ENCODE measurements around the gene OSBP2.

Gene OSBP2

DNA sequence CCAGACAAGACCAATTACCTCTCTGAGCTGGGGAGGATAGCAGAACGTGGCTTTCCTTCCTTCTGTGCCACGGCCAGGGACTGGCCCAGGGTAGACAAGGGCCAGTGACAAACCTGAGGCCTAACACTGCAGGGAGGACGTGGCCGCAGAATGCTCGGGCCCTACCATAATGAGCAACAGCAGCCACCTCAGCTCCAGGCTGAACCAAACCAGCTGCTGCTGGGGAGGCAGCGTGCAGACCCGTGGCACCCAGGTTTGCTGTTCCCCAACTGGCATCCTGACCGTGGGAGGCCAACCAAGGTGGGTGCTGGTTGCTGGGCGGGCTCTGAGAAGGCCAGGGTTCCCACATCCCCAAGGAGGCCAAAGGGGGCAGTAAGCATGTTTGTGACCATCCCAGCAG, 190.9 kb downstream of the OSBP2 start:
- no peak for DNase-seq

DNA sequence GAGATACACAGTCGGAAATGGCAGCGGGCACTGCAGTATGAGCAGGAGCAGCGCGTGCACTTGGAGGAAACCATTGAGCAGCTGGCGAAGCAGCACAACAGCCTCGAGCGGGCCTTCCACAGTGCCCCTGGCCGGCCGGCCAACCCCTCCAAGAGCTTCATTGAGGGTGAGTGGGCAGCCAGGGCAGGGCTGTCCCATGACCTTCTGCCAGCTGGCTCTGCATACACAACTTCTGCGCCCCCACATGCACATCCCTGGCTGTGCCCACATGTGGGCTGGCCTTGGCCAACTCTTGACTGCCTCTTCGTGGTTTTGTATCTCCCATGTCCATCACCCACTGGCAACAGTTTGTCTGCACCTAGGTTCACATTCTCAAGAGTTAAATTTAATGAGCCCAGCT, 192.8 kb downstream of the OSBP2 start:
- DNase-seq: no peak

DNA sequence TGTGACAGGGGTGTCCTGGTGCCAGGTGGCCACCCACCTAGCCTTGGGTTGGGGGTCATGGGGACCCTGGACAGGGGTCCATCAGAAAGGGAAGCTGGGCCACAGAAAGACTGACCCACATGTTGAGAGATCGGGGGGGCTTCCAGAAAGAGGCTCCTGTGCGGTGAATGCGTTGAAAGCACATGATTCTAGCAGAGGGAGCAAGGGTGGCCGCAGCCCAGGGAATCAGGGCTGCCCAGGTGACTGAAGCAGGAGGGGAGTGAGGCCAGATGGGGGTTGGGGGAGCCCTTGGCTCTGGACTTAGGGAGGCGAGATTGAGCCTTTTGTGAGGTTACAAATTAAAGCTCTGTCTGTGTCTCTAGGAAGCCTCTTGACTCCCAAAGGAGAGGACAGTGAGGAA, 193.2 kb downstream of the OSBP2 start:
- DNase-seq: no peak

DNA sequence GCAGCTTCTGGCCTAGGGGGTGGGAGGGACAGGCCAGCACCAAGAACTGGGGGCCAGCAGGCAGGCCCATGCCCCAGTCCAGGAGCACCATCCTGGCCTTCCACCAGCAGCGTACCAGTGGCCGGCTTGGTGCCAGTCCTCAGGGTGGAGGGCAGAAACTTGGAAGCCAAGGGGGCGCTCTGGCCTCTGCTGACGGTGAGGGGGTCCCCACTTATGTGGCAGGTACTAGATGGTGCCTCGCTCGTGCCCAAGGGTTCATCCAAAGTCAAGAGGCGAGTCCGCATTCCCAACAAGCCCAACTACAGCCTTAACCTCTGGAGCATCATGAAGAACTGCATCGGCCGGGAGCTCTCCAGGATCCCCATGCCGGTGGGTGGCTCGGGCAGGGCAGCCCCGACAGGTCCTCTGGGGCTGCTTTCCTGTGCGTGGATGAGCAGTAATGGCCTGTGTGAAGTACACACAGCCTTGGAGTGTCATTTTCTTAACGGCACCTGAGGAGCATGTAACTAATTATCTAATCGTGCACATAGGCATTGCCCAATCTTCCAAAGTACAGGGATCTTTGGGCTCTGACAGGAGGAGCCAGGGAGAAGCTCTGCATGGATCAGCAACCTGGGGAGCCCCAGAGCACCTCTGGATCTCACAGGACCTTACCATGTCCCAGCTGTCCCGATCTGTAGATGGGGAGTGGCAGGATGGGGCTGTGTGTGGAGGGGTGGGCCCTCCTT, 194.8 kb downstream of the OSBP2 start:
- no peak for DNase-seq

DNA sequence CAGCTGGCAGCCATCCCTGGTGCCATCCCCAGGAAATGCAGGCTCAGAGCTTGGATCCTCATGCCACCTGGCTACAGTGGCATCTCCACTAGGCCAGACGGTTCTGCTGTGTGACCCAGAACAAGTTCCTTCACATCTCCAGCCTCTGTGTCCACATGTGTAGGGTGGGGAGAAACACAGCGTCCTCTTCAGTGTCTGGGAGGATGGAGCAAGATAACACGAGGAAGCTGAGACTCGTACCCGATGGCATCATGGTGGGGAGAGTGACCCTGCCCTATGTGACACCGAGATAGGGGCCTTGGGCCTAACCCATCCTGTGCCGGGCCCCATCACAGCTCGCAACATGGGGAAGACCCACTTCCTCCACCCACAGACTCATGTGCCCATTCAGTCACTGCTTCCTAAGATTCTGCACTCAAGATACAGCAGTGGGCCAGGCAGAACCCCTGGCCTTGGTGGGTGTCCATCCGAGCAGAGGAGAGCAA, 195.4 kb downstream of the OSBP2 start:
- no peak for DNase-seq

DNA sequence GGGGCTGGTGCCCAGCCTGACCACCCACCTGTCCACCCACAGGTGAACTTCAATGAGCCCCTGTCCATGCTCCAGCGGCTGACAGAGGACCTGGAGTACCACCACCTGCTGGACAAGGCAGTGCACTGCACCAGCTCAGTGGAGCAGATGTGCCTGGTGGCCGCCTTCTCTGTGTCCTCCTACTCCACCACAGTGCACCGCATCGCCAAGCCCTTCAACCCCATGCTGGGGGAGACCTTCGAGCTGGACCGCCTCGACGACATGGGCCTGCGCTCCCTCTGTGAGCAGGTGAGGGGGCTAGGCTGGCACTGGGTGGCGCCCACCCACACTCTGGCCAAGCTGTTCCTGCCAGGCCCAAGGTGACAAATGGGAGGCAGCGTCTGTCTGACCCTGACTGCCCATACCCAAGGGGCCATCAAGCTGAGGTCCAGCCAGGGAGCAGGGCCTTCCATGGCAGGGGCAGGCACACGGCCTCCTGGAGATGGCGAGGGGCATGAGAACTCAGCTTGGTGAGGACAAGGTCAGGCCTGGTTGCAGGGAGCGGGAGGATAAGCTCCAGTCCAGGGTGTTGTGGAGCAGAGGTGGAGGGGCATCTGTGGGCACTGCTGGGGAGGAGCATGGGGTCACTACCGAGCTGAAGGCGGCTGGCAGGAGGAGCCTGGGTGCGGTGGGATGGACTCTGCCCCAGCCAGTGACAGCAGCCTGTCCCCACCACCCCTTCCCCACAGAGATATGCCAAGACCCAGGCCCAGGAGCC, 196.2 kb downstream of the OSBP2 start:
- DNase-seq: no peak

DNA sequence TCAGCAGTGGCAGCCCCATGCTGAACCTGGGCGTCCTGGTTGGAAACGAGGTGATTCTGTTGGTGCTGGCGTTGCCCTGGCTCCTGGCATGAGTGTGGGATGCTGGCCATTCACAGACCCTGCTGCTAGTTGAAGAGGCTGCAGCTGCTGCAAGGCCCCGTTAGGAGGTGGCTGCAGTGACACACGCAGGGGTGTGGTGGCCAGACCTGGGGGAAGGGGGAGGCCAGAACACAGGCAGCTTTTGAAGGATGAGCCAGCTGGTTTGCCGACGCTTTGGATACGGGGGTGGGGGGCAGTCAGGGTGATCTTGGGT, 196.7 kb downstream of the OSBP2 start:
- DNase-seq: no peak

DNA sequence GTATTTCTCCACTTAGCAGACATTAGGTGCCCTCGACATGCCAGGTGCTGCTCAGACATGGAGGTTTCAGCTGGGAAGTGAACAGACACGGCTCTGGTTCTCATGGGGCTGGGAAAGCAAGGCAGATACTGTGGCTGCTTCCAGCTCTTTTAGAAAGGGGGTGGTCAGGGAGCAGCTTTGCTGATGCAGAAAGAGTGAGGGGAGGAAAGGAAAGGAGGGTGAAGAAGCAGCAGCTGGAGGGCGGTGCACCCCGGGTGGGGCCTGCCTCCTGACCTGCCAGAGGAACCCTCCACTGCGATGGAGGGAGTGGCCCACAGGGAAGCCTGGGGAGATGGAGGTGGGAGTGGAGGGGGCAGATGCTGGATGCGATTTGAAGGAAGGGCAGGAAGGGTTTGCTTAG, 197.1 kb downstream of the OSBP2 start:
- no peak for DNase-seq

DNA sequence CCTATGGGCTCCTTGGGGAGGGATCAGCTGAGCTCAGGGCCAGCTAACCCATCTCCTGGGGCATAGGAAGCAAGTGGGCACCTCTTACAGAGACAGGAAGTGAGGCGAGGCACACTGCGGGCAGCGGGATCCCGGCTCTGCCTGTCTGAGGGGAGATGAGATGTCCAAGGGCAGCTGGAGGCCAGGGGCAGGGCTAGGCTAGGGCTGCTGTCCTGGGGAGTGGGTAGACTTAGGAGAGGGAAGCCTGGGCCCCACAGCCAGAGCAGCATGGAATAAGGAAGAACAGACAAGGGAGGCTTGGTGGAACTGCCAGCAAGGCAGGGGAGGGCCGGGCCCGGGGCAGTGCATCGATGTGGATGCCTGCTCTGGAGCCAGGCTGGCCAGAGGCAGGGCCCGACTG, 197.6 kb downstream of the OSBP2 start:
- no peak for DNase-seq

DNA sequence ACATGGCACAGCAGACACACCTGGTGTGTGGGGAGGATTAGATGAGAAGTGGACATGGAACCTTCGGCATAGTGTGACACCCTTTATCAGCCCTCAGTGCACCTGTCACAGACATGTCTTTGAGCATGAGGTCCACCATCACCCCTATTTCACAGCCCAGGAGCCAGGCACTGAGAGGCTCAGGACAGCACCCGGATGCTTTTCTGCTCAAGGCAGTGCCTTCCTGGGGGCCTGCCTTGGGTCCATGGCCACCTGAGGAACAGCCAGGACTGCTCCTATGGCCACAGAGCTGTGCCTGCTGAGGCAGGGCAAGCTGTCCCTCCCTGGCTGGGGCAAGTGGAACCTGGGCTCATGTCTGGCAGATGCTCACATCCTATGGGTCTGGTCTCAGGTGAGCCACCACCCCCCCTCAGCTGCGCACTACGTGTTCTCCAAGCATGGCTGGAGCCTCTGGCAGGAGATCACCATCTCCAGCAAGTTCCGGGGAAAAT, 198.1 kb downstream of the OSBP2 start:
- DNase-seq: no peak

DNA sequence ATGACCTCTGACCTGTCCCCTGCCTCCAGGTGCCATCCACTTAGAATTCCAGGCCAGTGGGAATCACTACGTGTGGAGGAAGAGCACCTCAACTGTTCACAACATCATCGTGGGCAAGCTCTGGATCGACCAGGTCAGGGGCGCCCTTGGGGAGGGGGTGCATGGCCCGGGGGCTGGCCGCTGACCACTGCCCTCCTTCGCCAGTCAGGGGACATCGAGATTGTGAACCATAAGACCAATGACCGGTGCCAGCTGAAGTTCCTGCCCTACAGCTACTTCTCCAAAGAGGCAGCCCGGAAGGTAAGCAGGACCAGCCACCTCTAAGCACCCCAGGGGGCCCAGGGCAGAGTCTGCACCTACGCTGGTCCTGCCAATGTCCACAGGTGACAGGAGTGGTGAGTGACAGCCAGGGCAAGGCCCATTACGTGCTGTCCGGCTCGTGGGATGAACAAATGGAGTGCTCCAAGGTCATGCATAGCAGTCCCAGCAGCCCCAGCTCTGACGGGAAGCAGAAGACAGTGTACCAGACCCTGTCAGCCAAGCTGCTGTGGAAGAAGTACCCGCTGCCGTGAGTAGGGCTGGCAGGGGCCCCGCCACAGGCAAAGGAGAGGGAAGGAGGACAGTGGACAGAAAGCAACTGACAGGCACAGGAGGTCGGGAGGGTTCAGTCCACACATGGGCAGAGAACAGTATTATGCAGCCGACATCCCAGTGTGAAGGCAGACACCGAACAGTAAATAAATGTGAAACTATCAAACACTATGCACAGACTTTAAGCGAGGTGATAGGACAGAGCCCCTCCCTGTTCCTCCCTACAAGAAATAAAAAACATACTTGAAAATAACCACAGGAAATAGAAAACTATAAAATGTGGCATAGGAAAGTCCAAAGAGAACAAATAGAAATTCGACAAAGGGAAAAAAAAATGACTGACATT, 199.0 kb downstream of the OSBP2 start:
- no peak for DNase-seq

DNA sequence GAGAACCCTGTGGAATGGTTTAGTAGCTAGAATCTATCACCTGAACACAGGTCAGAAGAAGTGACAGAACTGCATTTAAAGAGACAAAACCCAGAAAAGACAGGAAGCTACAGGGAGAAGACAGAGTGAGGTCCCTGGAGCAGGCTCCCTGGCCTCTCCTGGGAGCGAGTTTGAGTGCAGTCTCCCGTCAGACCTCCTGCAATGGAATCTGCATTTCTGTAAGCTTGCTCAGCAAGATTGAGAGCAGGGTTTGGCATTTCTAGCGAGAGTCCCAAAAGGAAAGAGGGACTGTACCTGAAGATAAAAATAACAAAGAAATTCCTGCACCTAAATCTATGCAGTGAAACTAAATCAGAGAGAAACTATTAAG, 199.7 kb downstream of the OSBP2 start:
- DNase-seq: no peak

DNA sequence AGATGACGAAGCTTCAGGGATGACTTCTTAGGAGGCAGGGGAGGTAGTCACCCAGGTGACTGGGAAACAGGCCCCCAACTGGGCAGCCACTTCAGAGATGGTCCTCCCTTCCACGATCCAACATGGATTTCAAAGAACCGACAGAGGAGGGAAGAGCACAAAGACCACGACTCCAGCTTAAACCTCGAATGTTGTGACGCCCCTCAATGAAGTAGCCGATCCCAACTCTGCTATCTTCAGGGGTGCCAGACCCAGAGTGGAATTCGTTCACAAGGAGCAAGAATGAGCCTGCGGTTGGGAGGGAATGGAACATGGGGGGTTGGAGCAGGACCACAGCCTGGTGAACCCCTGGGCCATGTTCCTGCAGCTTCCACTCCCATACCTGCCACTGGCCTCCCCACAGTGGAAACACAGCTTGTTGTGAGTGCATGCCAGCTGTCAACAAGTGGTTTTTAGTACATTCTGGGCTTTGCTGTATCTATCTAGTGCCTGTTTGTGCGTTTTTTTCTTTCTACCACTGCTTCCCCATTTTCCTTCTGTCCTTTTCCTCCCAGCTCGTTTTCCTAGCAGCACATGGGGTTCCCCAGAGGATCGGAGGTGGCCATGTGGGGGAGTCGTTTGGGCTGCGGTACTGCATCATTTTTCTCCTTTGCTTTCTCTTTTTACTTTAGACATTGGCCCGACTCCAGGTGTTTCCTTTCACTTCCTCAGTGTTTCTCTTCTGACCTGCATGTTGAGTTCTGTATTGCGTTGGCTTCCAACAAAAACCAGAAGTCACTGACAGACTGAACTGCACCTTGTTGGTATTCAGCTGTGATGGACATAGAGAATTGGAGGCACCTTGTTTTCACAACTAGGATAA, 208.1 kb downstream of the OSBP2 start:
- DNase-seq: no peak

DNA sequence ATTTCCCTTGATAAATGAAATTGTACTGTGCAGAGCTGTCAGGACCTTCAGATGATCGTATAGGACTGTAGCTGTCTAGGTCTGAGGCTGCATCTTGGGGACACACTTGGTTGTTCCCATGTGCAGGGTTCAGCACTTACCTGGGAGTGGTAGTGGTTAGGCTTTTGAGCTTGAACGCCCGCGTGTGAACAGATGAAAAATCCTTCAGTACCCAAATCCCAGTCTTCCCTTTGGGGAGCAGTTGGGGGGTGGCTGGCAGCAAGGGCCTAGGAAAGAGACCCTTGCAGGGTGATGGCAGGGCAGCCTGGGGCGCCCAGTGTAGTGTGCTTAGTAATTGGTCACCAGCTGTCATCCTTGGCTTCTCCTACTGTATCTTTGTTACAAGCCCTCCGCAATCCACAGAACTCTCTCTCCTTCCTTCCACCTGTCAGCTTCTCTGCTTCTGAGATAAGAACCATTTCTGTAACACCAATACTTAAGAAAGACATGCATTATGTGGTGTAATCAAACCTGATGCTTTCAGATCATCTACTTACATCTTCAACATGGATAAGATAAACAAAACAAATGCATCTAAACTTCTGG, 209.3 kb downstream of the OSBP2 start:
- DNase-seq: no peak

DNA sequence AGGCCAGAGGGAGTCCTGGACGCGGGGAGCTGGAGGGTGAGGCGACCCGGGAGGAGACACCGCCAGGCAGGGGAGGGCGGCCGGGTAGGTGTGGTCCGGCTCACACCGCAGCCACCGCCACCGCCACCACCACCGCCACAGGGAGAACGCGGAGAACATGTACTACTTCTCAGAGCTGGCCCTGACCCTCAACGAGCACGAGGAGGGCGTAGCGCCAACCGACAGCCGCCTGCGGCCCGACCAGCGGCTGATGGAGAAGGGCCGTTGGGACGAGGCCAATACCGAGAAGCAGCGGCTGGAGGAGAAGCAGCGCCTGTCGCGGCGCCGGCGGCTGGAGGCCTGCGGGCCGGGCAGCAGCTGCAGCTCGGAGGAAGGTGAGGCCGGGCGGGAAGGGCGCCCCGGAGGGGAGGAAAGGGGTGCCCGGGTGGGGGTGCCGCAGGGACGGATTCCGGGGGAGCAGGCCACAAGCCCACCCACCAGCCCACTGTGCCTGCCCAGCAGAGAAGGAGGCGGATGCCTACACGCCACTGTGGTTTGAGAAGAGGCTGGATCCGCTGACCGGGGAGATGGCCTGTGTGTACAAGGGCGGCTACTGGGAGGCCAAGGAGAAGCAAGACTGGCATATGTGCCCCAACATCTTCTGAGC, 211.1 kb downstream of the OSBP2 start:
- DNase-seq: no peak

DNA sequence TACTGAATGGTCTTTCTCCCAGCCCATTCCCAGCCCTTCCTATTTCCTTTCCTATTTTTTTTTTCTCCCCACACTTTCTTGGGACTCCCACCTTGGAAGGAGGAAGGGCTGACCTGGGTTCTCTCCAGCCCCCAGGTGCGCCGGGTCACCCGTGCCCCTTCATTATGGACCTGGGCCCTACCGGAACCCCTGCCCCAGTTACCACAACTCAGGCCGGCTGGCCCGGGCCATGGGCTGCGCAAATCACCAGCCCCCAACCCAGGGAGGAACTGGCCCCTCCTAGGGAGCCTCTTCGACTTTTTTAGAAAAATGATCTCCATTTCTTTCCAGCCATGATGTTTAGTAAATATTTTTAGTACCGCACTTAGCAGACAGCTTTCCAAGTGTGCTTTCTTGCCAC, 211.7 kb downstream of the OSBP2 start:
- DNase-seq: no peak

DNA sequence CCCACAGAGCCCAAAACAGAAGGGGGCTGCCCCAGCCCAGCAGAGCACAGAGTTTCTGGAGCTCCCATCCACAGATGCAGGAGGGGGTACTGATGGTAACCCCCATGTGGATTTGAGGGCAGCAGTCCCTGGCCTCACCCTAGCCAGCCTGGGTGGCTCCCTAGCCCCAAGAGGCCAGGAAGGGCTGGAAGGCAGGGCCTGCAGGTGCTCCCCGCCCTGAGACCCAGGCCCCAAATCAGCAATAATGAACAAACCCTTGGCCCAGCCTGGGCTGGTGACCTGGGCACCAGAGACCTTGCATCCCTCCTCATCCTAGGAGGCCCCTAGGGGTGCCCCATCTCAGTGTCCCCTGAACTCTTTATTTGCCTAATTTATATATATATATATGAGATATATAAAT, 212.3 kb downstream of the OSBP2 start:
- no peak for DNase-seq

DNA sequence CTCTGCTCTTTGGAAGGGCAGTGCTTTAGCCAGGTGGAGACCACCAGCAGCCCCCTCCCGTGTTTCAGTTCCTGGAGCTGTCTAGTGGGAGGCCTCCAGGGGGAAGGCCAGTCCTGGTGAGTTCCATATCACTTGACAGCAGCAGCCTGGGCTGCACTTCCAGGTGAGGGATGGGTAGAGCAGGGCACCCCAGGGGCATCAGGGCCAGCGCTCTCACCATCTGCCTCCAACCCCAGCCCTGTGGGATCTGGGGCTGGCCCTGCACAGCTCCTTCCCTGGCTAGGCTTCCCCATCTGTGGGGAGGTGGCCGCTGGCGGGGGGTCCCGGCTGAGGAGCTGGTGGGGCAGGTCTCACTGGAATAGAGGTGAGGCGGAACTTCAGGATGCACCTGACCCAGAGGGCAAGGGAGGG, 213.4 kb downstream of the OSBP2 start:
- DNase-seq: no peak

DNA sequence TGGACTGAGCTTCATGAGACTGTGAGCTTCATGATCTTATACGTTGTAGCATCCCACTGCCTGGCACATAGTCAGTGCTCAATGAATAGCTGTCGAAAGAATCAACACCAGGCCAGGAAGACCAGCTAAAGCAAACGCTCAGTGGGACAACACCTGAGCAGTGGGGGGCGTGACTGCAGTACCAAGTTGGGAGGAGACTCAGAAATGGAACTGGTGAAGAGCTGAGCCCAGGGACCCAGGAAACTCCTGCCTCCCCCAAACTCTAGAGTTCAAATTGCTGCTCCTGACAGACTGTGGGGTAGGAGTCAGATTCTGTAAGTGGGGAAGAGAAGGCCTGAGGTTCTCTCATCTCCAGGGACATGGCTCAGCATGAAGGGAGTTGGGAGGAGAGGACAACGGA, 214.6 kb downstream of the OSBP2 start:
- DNase-seq: no peak

DNA sequence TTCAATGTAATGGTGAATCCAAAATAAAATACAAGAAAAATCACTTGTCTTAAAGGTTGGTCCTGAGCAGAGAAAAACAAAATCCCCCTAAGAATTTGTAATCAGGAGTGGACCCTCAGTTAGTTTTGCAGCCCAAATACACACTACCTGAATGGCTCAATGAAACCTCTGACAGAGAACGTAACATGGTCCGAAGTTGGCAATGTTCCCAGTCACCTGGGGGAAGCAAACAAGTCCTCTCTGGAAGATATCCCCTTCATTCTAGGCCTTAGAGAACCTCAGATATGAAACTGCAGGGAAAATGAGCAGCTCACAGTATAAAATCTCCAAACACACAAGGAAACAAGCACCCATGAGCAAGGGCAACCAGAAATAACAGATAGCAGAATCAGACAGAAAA, 215.7 kb downstream of the OSBP2 start:
- DNase-seq: no peak

DNA sequence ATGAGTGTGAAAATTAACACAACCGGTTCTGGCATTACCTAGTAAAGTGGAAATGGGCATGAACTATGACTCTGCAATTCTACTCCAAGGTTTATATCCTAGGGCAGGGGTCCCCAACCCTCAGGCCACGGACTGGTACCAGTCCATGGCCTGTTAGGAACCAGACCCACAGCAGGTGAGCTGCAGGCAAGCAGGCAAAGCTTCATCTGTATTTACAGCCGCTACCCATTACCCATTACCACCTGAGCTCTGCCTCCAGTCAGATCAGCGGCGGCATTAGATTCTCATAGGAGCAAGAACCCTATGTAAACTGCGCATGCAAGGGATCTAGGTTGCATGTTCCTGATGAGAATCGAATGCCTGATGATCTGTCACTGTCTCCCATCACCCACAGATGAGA, 224.1 kb downstream of the OSBP2 start:
- DNase-seq: no peak

DNA sequence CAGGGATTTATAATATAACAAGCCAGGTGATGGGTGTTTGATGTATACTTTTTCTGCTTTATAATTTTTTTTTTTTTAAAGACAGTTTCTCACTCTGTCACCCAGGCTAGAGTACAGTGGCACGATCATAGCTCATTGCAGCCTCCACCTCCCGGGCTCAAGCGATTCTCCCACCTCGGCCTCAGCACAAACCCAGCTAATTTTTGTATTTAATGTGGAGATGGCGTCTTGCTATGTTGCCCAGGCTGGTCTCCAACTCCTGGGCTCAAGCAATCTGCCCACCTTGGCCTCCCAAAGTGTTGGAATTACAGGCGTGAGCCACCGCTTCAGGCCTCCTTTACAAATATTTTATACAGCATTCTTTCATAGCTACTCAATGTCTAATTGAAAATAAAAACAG, 225.3 kb downstream of the OSBP2 start:
- no peak for DNase-seq
